Germinal center (tissue), 1 donor: Measurements from ENCODE around the gene LOXHD1.
A peak's percentile ranks its signal among the peaks of the same experiment; 100 is the strongest.

Source experiments
- DNase-seq: peaks from one replicate; pipeline ENCODE4 v3.0.0; 2012; ENCODE audit warnings: mixed read lengths, low spot score

The LOXHD1 gene

GRCh38 chr18:46574000-46574742 is 82.8 kb downstream of the LOXHD1 start:
- no peak for DNase-seq

- DNase-seq: no peak
Measured at GRCh38 chr18:46573156-46573555, 83.9 kb downstream of the LOXHD1 start.

- DNase-seq: no peak
Measured at GRCh38 chr18:46571756-46572155, 85.3 kb downstream of the LOXHD1 start.

- DNase-seq: no peak
Measured at GRCh38 chr18:46570666-46571065, 86.4 kb downstream of the LOXHD1 start.

GRCh38 chr18:46570134-46570533 is 86.9 kb downstream of the LOXHD1 start:
- DNase-seq: no peak

GRCh38 chr18:46569211-46569610 is 87.8 kb downstream of the LOXHD1 start:
- no peak for DNase-seq

- no peak for DNase-seq
Measured at GRCh38 chr18:46567196-46567595, 89.8 kb downstream of the LOXHD1 start.

- no peak for DNase-seq
Measured at GRCh38 chr18:46566111-46566510, 90.9 kb downstream of the LOXHD1 start.

- no peak for DNase-seq
Measured at GRCh38 chr18:46565256-46565655, 91.8 kb downstream of the LOXHD1 start.

- DNase-seq: no peak
Measured at GRCh38 chr18:46563317-46563716, 93.7 kb downstream of the LOXHD1 start.

- DNase-seq: no peak
Measured at GRCh38 chr18:46562674-46563192, 94.3 kb downstream of the LOXHD1 start.

- no peak for DNase-seq
Measured at GRCh38 chr18:46560671-46561045, 96.4 kb downstream of the LOXHD1 start.

- DNase-seq: no peak
Measured at GRCh38 chr18:46559946-46560670, 96.9 kb downstream of the LOXHD1 start.

GRCh38 chr18:46559296-46559695 is 97.7 kb downstream of the LOXHD1 start:
- DNase-seq: no peak

- no peak for DNase-seq
Measured at GRCh38 chr18:46556590-46557206, 100.3 kb downstream of the LOXHD1 start.

- DNase-seq: peak; percentile 17
Measured at GRCh38 chr18:46555724-46556123, 101.3 kb downstream of the LOXHD1 start.

GRCh38 chr18:46555213-46555612 is 101.8 kb downstream of the LOXHD1 start:
- no peak for DNase-seq

- DNase-seq: no peak
Measured at GRCh38 chr18:46554406-46555080, 102.5 kb downstream of the LOXHD1 start.

GRCh38 chr18:46550609-46551008 is 106.4 kb downstream of the LOXHD1 start:
- no peak for DNase-seq

- DNase-seq: no peak
Measured at GRCh38 chr18:46547520-46547919, 109.5 kb downstream of the LOXHD1 start.

- no peak for DNase-seq
Measured at GRCh38 chr18:46546111-46546640, 110.8 kb downstream of the LOXHD1 start.

GRCh38 chr18:46542545-46542944 is 114.5 kb downstream of the LOXHD1 start:
- DNase-seq: no peak
